Prostate gland (tissue), 2 donors: ENCODE results near the gene CIRBP.

ENCODE experiments used
- CTCF ChIP-seq, 4 experiments: fragments of 200-600 bp in 2 of 4; fragments of 450-650 bp in 2 of 4; sonication (generic) in 2 of 4; IDR thresholded peaks; 1 replicate in 3 of 4; 2 replicates in 1 of 4; pipeline ENCODE4 v1.5.1; 2016 to 2019; ENCODE audit warnings: antibody characterized with exemption in 4 of 4, mild to moderate bottlenecking in 2 of 4, moderate library complexity in 2 of 4
- POLR2A ChIP-seq: fragments of 450-650 bp; IDR thresholded peaks from one replicate; pipeline ENCODE4 v1.6.1; 2016; ENCODE audit warnings: antibody characterized with exemption, mild to moderate bottlenecking
- POLR2AphosphoS5 ChIP-seq: sonication (generic); formaldehyde crosslinking; IDR thresholded peaks from one replicate; pipeline ENCODE4 v1.6.1; 2017; ENCODE audit warnings: antibody characterized with exemption

- TF ChIP-seq POLR2A, result no peak
- no peak for TF ChIP-seq CTCF (IDR thresholded peaks at IDR 0.05)
- TF ChIP-seq POLR2AphosphoS5, result no peak
Measured at GRCh38 chr19:1231729-1232637, 37.1 kb upstream of the CIRBP start.
